Sigmoid colon (tissue), 3 donors: ENCODE data around the gene SETD7.

ENCODE experiments used
- CTCF ChIP-seq, 4 experiments: fragments of 450-650 bp in 3 of 4; fragments of 200-600 bp in 1 of 4; IDR thresholded peaks; one replicate each; pipeline ENCODE4 v1.5.1; 2016 to 2019; ENCODE audit warnings: antibody characterized with exemption in 4 of 4, mild to moderate bottlenecking in 3 of 4, moderate library complexity in 2 of 4
- POLR2A ChIP-seq, 2 donors: fragments of 450-650 bp; IDR thresholded peaks; one replicate each; pipeline ENCODE4 v1.6.1; 2016; ENCODE audit warnings: antibody characterized with exemption in 2 of 2, mild to moderate bottlenecking in 2 of 2, moderate library complexity in 2 of 2

- TF ChIP-seq CTCF (IDR thresholded peaks at IDR 0.05) (no peak), POLR2A (IDR thresholded peaks at IDR 0.05) (no peak)
Measured at GRCh38 chr4:139533511-139533910, 22.5 kb downstream of the SETD7 start.
